ENCODE results near the gene THAP5. TPM values are rescaled to one million over a fixed set of nuclear protein-coding genes. Genes with fewer than 3 reads are reported as not detected.

The THAP5 gene
- 28.2 TPM for total RNA-seq

GRCh38 chr7:108569381-108570145 lies at the start of gene THAP5, which contains the start of gene DNAJB9:
Gene THAP5, minus strand, starts transcription at chr7:108569706. Its CDS starts 137 bp downstream, at chr7:108569569.
Gene DNAJB9, plus strand, starts transcription at chr7:108569874. Its CDS starts 1,853 bp downstream, at chr7:108571727.
- DNase-seq = peak; percentile 99

- no peak for DNase-seq
Observed at GRCh38 chr7:108618056-108618455, 48.5 kb upstream of the THAP5 start.

- no peak for DNase-seq
Observed at GRCh38 chr7:108614896-108615295, 45.4 kb upstream of the THAP5 start.

- no peak for DNase-seq
Observed at GRCh38 chr7:108613949-108614381, 44.5 kb upstream of the THAP5 start.

- peak; percentile 15 for DNase-seq
Observed at GRCh38 chr7:108613147-108613948, 43.8 kb upstream of the THAP5 start.

- DNase-seq = no peak
Observed at GRCh38 chr7:108611268-108611667, 41.8 kb upstream of the THAP5 start.

GRCh38 chr7:108609643-108610042 lies 40.1 kb upstream of the THAP5 start:
- no peak for DNase-seq

GRCh38 chr7:108605559-108606201 lies 36.2 kb upstream of the THAP5 start:
- no peak for DNase-seq

GRCh38 chr7:108604307-108605077 lies 35.0 kb upstream of the THAP5 start:
- no peak for DNase-seq

- DNase-seq = no peak
Observed at GRCh38 chr7:108603656-108604306, 34.3 kb upstream of the THAP5 start.

GRCh38 chr7:108600399-108600798 lies 30.9 kb upstream of the THAP5 start:
- DNase-seq = no peak

- DNase-seq = peak; percentile 22
Observed at GRCh38 chr7:108598914-108599580, 29.5 kb upstream of the THAP5 start.

GRCh38 chr7:108598153-108598552 lies 28.6 kb upstream of the THAP5 start:
- DNase-seq = no peak

GRCh38 chr7:108596560-108596959 lies 27.1 kb upstream of the THAP5 start:
- no peak for DNase-seq

- DNase-seq = peak; percentile 0
Observed at GRCh38 chr7:108592646-108593201, 23.2 kb upstream of the THAP5 start.

- DNase-seq = no peak
Observed at GRCh38 chr7:108590606-108591005, 21.1 kb upstream of the THAP5 start.

- DNase-seq = no peak
Observed at GRCh38 chr7:108589874-108590273, 20.4 kb upstream of the THAP5 start.

GRCh38 chr7:108589199-108589598 lies 19.7 kb upstream of the THAP5 start:
- DNase-seq = no peak

GRCh38 chr7:108586274-108586710 lies 16.8 kb upstream of the THAP5 start:
- no peak for DNase-seq

GRCh38 chr7:108585843-108586242 lies 16.3 kb upstream of the THAP5 start:
- no peak for DNase-seq
